ENCODE data around the gene PLEKHG2.

DNA sequence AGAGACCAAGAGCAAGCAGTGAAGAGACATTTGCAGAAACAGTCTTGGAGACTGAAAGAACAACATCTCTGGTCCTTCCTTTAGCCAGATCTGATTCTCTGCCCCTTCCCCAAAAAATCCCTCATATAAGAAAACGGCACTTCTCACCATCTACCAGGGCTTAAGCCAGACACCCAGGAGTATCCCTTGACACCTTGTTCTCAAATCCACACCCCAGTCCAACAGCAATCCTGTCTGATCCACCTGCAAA is 1.7 kb upstream of the PLEKHG2 start:
- TF ChIP-seq, protein P1, sequence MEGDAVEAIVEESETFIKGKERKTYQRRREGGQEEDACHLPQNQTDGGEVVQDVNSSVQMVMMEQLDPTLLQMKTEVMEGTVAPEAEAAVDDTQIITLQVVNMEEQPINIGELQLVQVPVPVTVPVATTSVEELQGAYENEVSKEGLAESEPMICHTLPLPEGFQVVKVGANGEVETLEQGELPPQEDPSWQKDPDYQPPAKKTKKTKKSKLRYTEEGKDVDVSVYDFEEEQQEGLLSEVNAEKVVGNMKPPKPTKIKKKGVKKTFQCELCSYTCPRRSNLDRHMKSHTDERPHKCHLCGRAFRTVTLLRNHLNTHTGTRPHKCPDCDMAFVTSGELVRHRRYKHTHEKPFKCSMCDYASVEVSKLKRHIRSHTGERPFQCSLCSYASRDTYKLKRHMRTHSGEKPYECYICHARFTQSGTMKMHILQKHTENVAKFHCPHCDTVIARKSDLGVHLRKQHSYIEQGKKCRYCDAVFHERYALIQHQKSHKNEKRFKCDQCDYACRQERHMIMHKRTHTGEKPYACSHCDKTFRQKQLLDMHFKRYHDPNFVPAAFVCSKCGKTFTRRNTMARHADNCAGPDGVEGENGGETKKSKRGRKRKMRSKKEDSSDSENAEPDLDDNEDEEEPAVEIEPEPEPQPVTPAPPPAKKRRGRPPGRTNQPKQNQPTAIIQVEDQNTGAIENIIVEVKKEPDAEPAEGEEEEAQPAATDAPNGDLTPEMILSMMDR (IDR thresholded peaks at IDR 0.05), result no peak
- TF ChIP-seq POLR2A (IDR thresholded peaks at IDR 0.05), result no peak
- TF ChIP-seq POLR2AphosphoS5 (IDR thresholded peaks at IDR 0.05), result no peak
